GM21786 (cell line): ENCODE data around the gene SLC5A12.
"Not testable (repeated sequence)": the region's sequence is repeated elsewhere in the genome, so short reads cannot be mapped to it uniquely, and the experiment has no call there.

Source experiments
- ATAC-seq: cut with Tn5 transposase; IDR thresholded peaks from one replicate; pipeline ENCODE4 v1.9.1; 2021; ENCODE audit not compliant: unreplicated experiment

The SLC5A12 gene

DNA sequence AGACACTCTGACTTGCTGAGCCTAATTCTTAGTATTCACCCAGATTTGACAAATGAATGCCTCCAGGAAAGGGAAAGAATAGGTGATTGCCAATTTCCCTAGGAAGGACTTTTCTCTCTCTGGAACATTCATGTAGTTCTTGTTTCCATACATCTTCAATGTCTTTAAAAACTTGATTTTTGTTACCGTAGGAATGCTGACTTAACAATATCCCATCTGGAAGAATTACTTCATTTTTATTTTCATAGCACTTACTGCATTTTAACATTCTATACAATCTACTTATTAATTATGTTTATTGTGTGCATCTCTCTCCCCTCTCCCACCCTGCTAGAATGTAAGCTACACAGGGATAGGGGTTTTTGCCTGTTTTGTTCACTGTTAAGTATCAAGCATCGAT is 66.6 kb downstream of the SLC5A12 start:
- ATAC-seq, result no peak

DNA sequence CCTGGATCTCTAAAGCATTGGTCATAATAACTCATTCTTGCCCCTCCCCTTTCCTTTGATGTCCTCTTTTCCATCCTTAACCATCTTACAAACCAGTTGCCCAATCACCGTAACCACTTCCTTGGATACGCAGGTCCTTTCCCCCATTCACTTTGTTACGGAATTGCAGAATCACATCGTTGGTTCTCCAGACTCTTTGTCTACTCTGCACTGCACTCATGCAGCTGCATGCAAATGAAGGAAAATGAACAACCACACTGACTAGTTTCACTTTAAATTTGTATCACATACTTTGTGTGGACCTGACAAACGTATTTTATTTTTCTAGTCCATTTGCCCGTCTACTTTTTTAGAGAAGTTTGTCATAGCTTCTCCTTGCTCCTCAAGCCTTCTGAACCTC is 69.9 kb downstream of the SLC5A12 start:
- ATAC-seq, result no peak

- ATAC-seq, result peak; percentile 89
Measured at GRCh38 chr11:26649884-26650283, 72.0 kb downstream of the SLC5A12 start.

DNA sequence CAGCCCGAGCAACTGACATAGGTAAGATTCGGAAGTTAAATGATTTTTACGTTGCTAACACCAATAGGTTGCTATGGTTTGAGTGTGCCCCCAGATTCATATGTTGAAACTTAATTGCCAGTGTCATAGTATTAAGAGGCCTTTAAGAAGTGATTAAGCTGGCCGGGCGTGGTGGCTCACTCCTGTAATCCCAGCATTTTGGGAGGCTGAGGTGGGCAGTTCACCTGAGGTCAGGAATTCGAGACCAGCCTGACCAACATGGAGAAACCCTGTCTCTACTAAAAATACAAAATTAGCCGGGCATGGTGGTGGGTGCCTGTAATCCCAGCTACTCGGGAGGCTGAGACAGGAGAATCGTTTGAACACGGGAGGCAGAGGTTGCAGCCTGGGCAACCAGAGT is 78.5 kb downstream of the SLC5A12 start:
- ATAC-seq, result not testable (repeated sequence)

DNA sequence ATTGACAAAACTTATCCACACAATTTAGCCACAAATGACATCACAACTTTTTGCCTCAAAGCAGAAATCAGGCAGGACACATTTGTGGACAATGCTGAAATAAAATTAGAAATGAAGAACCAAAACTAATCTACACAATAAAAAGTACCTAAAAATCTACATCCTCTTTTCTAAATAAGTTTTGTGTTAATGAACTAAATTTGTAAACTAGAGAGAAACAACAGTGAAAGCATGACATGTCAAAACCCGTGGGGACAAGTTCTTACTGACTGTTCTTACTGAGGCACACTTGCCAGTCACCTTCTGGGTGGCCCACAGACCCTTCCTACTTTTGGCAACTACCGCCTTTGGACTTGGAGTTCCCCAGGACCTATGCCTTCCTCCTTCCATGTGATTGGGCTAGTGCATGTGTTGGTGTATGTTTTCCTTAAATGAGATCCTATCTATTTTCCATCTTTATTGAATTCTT is 89.1 kb downstream of the SLC5A12 start:
- peak; percentile 78 for ATAC-seq

DNA sequence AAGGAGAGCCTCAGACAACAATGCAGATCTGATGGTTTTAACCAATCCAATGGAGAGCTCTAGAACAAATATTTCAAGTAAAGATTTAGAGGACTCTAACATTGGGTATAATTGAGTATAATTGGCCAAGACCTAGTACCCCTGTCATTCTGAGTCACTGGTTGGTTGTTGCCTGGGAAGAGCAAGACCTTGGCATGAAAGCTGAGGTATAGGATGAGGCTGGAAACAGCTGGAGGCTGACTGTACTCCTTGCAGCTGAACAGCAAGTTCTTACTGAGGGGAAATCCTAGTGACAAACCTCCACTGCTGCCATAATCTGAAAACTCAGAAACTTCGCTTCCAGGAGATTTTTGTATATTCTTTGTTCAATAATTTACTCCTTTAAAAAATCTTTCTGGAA is 95.5 kb downstream of the SLC5A12 start:
- no peak for ATAC-seq

DNA sequence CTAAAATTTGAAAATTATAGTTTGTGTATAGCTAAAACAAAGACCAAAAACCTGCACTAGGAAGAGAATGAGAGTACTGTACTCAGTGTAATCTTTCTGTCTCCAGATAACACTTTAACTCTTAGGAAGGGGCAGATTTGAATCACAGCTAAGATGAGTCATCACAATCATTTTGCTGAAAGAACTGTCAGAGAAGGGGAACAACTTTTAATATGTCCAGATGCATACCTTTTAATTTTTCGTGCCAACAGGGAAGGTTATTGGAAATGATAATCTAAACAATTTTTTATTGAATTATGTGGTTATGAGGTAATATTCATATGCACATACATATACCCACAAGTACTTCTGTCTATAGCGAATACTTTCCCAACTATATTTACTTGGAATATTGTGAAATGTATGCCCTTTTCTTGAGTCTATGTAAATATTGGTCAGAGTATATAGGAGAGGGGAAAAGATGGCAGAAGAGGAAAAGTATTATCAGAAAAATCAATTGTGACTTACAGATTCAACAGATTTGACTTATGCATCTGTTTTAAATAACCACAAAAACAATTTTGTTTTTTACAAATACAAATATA is 98.7 kb downstream of the SLC5A12 start:
- peak; percentile 57 for ATAC-seq

DNA sequence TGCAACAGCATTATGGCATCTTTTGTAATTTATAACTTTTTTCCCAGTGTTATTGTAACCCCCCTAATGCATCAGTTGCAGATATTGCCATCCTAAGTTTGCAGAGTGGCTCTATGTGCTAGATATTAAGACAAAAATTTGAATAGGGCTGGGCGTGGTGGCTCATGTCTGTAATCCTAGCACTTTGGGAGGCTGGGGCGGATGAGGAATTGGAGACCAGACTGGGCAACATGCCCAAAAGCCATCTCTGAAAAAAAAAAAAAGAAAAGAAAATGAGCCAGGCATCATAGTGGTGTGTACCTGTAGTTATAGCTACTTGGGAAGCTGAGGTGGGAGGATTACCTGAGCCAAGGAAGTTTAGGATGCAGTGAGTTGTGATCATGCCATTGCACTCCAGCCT is 99.7 kb downstream of the SLC5A12 start:
- ATAC-seq, result no peak

DNA sequence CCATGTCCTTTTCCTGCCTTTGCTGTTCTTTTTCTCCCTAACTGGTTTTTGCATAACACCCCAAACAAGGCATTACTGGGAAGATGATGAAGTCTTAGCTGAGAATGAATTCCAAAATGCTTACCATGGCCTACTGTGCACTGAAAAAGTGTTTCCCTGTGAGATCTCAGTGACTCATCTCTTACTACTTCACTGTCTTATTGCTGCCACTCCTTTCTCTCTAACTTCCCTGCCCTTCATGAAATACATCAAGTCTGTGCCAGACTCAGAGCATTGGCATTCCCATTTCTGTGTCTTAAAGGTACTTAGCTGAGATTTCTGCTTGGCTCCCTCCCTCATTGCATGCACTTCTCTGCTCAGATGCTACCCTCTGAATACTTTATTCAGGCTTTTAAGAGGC is 100.7 kb downstream of the SLC5A12 start:
- ATAC-seq, result no peak

DNA sequence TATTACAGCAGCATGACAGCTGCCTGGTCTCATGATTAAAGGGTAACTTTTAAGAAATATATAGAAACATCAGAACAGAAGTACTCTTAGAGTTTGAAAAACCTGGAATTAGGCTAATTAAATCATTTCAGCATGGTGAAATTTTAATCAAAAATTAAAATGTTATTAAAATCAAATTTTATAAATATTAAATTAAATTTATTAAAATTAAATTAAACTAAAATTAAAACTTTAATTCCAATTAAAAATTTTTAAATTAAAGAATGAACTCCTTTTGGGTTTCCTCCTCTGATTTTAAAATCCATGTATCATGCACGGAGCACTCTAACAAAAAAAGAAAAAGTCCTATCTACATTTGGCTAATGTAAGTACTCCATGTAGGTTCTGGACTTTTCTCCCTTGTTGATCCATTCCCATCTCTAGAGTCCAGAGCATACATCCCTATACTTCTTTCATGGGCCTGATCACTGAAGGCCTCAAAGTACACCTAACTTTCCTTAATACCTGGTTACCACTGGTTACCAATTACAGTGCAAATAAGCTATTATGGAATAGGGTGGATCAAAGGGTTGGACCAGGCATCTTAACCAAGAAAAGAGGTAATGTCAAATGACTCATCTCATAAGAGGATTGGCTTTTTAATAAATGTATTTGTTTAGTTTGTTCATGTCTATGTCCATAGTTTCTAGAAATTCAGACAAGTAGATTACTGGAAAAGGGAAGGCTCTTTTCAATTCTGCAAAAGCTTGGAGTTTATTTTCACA is 101.4 kb downstream of the SLC5A12 start:
- no peak for ATAC-seq

DNA sequence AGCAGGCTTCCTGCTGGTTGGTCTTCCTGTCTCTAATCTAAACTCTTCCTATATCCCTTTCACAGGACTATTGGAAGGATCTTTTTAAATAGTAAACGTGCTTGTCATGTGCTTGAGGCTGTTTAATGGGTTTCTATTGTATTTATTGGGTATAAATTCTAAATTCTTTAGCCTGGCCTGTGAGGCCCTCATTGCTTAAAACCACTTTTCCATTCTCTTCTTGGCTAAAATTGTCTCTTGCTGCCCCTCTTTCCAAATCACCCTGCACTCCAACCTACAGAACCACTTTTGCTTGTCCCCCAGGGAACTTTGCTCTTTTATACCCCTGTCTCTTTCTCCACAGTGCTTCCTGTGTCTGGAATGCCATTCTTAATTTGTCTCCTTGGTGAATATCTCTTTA is 103.4 kb downstream of the SLC5A12 start:
- ATAC-seq, result no peak
